Endothelial cell of umbilical vein (primary cell): ENCODE data around the gene SHROOM4. TPM values are rescaled to one million over a fixed set of nuclear protein-coding genes. Genes with fewer than 3 reads are reported as not detected.
A peak's percentile ranks its signal among the peaks of the same experiment; 100 is the strongest.

Experiments
- BruUV-seq: library from RNA; stranded (reverse); fragments of 400-500 nt; replicated peaks from 2 replicates; lab custom pipeline; 2021; lab: Mats Ljungman, UMichigan
- CTCF ChIA-PET: fragments of 300-600, 350-600 bp; sonication (Branson Sonifier 250); formaldehyde crosslinking; loops from one replicate; lab custom pipeline; 2021; ENCODE audit warnings: antibody characterized with exemption, inconsistent platforms; lab: Charles Lee
- POLR2A ChIA-PET: fragments of 300-600, 350-600 bp; sonication (Branson Sonifier 250); formaldehyde crosslinking; loops from one replicate; lab custom pipeline; 2021; ENCODE audit warnings: antibody characterized with exemption, inconsistent platforms; lab: Charles Lee
- DNase-seq: peaks from one replicate; pipeline ENCODE4 v3.0.0-alpha.2; 2011; ENCODE audit warnings: low read depth, low spot score
- FAIRE-seq: peaks from 2 replicates; lab custom pipeline; 2011; peaks lifted over from hg19 to GRCh38; lab: Jason Lieb, UNC
- H2AFZ ChIP-seq: 2 replicates; pipeline ENCODE4 v1.6.0; 2012; ENCODE audit warnings: low read depth, low read length, control low read depth, inconsistent platforms
- H3K27ac ChIP-seq: 2 replicates; pipeline ENCODE4 v1.5.1; 2011; ENCODE audit warnings: low read depth, mild to moderate bottlenecking, control low read depth, low read length, moderate library complexity; ENCODE audit not compliant: insufficient read depth
- H3K27me3 ChIP-seq, 2 experiments: 2 replicates each; pipeline versions ENCODE4 v1.6.0 to v1.6.1; 2011; ENCODE audit warnings: low read length in 2 of 2, mixed read lengths in 1 of 2; ENCODE audit not compliant: control insufficient read depth in 2 of 2, insufficient read depth in 2 of 2
- H3K36me3 ChIP-seq, 2 experiments: 2 replicates in 1 of 2; 3 replicates in 1 of 2; pipeline ENCODE4 v1.5.1; 2011; ENCODE audit warnings: low read length in 2 of 2, mild to moderate bottlenecking in 1 of 2, moderate library complexity in 1 of 2; ENCODE audit not compliant: control insufficient read depth in 2 of 2, insufficient read depth in 2 of 2; ENCODE audit errors: extremely low read depth in 1 of 2
- H3K4me1 ChIP-seq: 3 replicates; pipeline ENCODE4 v1.5.1; 2011; ENCODE audit warnings: mild to moderate bottlenecking, low read length; ENCODE audit not compliant: control insufficient read depth, insufficient read depth; ENCODE audit errors: extremely low read depth
- H3K4me2 ChIP-seq: 2 replicates; pipeline ENCODE4 v1.6.1; 2011; ENCODE audit warnings: low read length, control low read depth, mixed read lengths; ENCODE audit not compliant: insufficient read depth
- H3K4me3 ChIP-seq, 3 experiments: fragments of 200-600 bp in 1 of 3; sonication (generic), shearing (Covaris generic) in 1 of 3; replicated peaks in 1 of 3; 2 replicates each; pipeline ENCODE4 v1.5.1; 2011 to 2016; ENCODE audit warnings: control low read depth in 3 of 3, low read length in 3 of 3, mild to moderate bottlenecking in 2 of 3, inconsistent platforms in 1 of 3, low read depth in 1 of 3, moderate library complexity in 1 of 3; ENCODE audit not compliant: insufficient read depth in 1 of 3
- H3K79me2 ChIP-seq: 2 replicates; pipeline ENCODE4 v1.6.0; 2012; ENCODE audit warnings: low read length, inconsistent platforms; ENCODE audit not compliant: control insufficient read depth, insufficient read depth
- H3K9ac ChIP-seq: replicated peaks from 2 replicates; pipeline ENCODE3; 2011; ENCODE audit warnings: low read length, control low read depth; ENCODE audit not compliant: insufficient read depth; ENCODE audit errors: extremely low read depth
- H3K9me1 ChIP-seq: replicated peaks from 3 replicates; pipeline ENCODE4 v1.6.0; 2011; ENCODE audit warnings: mild to moderate bottlenecking, low read length; ENCODE audit not compliant: control insufficient read depth, insufficient read depth; ENCODE audit errors: extremely low read depth
- H3K9me3 ChIP-seq: replicated peaks from 2 replicates; pipeline ENCODE4 v1.5.1; 2012; ENCODE audit warnings: low read length, inconsistent platforms; ENCODE audit not compliant: control insufficient read depth, insufficient read depth
- H4K20me1 ChIP-seq: replicated peaks from 2 replicates; pipeline ENCODE3; 2011; ENCODE audit warnings: mild to moderate bottlenecking, low read length; ENCODE audit not compliant: control insufficient read depth, insufficient read depth; ENCODE audit errors: extremely low read depth
- CTCF ChIP-seq, 2 donors: IDR thresholded peaks; 1 replicate in 1 of 2; 2 replicates in 1 of 2; pipeline ENCODE4 v1.5.1; 2011; ENCODE audit warnings: low read length in 2 of 2, mild to moderate bottlenecking in 2 of 2, moderate library complexity in 2 of 2, control low read depth in 1 of 2, inconsistent platforms in 1 of 2, low read depth in 1 of 2; ENCODE audit not compliant: insufficient read depth in 1 of 2; ENCODE audit errors: extremely low read depth in 1 of 2
- EZH2 ChIP-seq: IDR thresholded peaks from 2 replicates; pipeline ENCODE4 v1.6.1; 2012; ENCODE audit warnings: borderline replicate concordance, low read depth, mild to moderate bottlenecking, moderate library complexity, low read length, inconsistent platforms; ENCODE audit not compliant: severe bottlenecking
- FOS ChIP-seq: IDR thresholded peaks from 2 replicates; pipeline ENCODE4 v1.6.1; 2011; ENCODE audit warnings: mild to moderate bottlenecking, low read length, moderate library complexity, borderline replicate concordance; ENCODE audit not compliant: insufficient read depth
- GATA2 ChIP-seq: IDR thresholded peaks from 2 replicates; pipeline ENCODE4 v1.7.0; 2011; ENCODE audit warnings: low read depth, mild to moderate bottlenecking, moderate library complexity, mixed read lengths, low read length; ENCODE audit not compliant: insufficient read length, insufficient read depth
- JUN ChIP-seq: IDR thresholded peaks from 2 replicates; pipeline ENCODE4 v1.6.1; 2011; ENCODE audit warnings: borderline replicate concordance, low read depth; ENCODE audit not compliant: insufficient read length, insufficient read depth
- MAX ChIP-seq: IDR thresholded peaks from 2 replicates; pipeline ENCODE4 v1.6.1; 2011; ENCODE audit not compliant: insufficient read depth, insufficient read length
- MYC ChIP-seq: IDR thresholded peaks from one replicate; pipeline ENCODE4 v1.6.1; 2011; ENCODE audit warnings: mild to moderate bottlenecking, low read depth, low read length
- POLR2A ChIP-seq: IDR thresholded peaks from 2 replicates; pipeline ENCODE4 v1.6.1; 2012; ENCODE audit warnings: low read depth, mild to moderate bottlenecking, control low read depth, low read length
- POLR2AphosphoS5 ChIP-seq: IDR thresholded peaks from 2 replicates; pipeline ENCODE4 v1.6.1; 2012; ENCODE audit warnings: low read depth, mild to moderate bottlenecking, control low read depth, low read length, moderate library complexity; ENCODE audit not compliant: insufficient read depth
- dilution Hi-C: fragments of 300-500 bp; cut with MboI; formaldehyde crosslinking; loops from one replicate; pipeline ENCODE4 v1.15.0; 2019; ENCODE audit warnings: low sequenced_read_pairs; ENCODE audit not compliant: extremely low pct_ligation_motif_present
- intact Hi-C: fragments of 100-400 bp; cut with micrococcal nuclease; formaldehyde crosslinking; loops from one replicate; pipeline ENCODE4 v1.10.0; 2022
- polyA plus RNA-seq, 4 experiments: library from polyadenylated mRNA; depleted of rRNA in 3 of 4; stranded (reverse) in 3 of 4; unstranded in 1 of 4; fragments of >200 nt; gene quantifications; 2 replicates each; pipeline versions ENCODE4 v1.2.1 to v1.2.3, GENCODE V29; 2011 to 2012; ENCODE audit warnings: missing spikeins in 1 of 4
- total RNA-seq: library from RNA; stranded (reverse); gene quantifications from 2 replicates; pipeline ENCODE4 v1.2.3, GENCODE V29; 2021

Gene SHROOM4
- total and polyA plus RNA-seq, 2 donors (not counting 3 experiments of a cell fraction or from before 2014, with no cell fraction given), result 29.7 to 57.5 TPM

GRCh38 chrX:50644496-50644895, 169.5 kb downstream of the SHROOM4 start:
- peaks cover 40% of the 10 kb centered on the region for H3K79me2 ChIP-seq
- peak overlapping the region; percentile 66 for H3K4me2 ChIP-seq
- no TSS peak for BruUV-seq
- H3K36me3 ChIP-seq, result no peaks in the 10 kb centered on the region
- intact Hi-C loops, result loop anchor here (5.0 kb wide), 1 partner anchor 47 kb away; no protein-coding TSS in a partner anchor
- no peak overlapping the region for H2AFZ ChIP-seq
- peaks cover 64% of the 10 kb centered on the region for H3K4me1 ChIP-seq
- TF ChIP-seq GATA2 (no peak), MAX (no peak), CTCF (IDR thresholded peaks at IDR 0.05; ENCODE audit: extremely low read depth in 1 of 2, insufficient read depth in 1 of 2, low read depth in 1 of 2, low read length in 2 of 2) (no peak), POLR2AphosphoS5 (no peak), FOS (no peak), MYC (no peak), POLR2A (no peak), JUN (no peak), EZH2 (no peak)
- ChIA-PET CTCF (interaction anchor here (1.0 kb wide), 1 partner anchor 39 kb away, joined by 3 read pairs; no protein-coding TSS in a partner anchor), POLR2A (interaction anchor here (1.0 to 1.2 kb wide), 2 partner anchors 17 to 41 kb away, joined by 3 to 7 read pairs; no protein-coding TSS in a partner anchor)
- no peaks in the 10 kb centered on the region for H3K9me3 ChIP-seq
- no peaks in the 10 kb centered on the region for H3K27me3 ChIP-seq
- H3K9me1 ChIP-seq, result no peaks in the 10 kb centered on the region
- H3K4me3 ChIP-seq, result no peak overlapping the region
- H4K20me1 ChIP-seq, result no peaks in the 10 kb centered on the region
- no peak for FAIRE-seq
- peak overlapping the region; percentile 92 for H3K27ac ChIP-seq
- dilution Hi-C loops, result no loop called here
- no peak for DNase-seq
- H3K9ac ChIP-seq, result peak overlapping the region; percentile 51
